ENCODE data around the gene TRA2A.

Gene TRA2A

DNA sequence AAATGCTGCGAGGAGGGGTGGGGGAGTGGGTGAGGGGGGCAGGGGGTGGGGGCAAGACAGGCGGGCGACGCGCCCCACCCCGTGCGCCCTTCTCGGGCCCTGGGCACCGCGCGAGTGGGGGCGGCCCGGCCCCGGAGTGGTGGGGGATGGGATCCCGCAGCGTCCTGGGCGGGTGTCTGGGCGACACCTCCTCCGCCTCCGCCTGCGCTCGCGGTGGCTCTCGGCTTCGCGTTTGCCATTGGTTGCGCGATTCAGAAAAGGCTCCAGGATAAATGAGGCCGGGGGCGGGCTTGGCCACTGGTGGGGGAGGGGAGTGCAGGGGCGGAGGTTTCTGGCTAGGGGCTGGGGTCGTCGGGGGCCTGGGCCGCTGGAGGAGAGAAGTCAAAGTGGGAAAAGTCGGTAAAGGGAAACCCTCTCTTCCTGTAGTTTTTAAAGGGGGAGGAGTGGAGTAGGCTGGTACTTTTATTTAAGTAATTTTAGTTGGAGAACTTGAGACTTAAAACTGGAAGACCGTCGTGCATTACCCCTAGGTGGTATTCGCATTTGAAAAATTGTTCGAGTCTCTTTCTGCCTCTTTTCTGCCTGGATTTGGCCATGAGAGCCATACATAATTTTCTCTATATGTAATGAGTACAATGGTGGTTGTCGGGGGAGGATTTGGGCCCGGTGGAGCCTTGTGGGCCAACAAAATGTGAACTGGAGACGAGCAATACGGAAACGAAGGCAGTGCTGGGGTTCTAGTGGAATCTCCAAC, 60.5 kb downstream of the TRA2A start:
- no peak for DNase-seq

DNA sequence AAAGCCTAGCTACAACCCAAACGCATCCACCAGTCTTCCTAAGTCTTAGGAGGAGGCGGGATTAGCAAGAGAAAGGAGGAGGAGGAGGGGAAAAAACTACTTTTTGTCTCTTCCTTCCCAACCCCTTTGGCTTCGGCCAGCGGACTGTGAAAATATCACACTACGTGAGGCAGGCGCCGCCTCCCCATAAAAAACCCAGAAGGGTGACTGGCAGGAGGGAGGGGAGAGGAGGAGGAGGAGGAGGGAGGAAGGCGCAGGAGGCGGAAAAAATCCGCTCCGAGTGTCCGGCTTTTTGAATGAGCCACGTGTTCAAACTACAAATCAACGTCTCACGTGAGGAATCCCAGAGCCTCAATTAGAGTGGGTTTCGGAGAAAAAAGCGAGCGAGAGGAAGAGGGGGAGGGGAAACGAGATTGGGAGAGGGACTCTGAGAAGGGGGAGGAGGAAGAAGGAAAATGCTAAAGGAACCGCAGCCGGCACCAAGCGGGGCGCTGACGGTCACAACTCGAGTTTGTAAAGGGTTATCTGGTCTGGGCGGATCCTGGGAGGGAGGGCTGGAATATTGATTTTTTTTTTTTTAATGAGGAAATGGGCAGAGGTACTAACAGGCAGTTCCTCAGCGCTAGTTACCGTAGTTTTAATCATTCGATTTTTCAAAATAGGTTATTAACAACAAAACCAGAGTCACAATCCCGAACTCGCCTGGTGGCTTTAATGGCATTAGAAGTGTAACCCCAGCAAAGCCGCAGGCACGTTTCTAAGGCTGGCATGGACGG, 61.3 kb downstream of the TRA2A start, which contains the start of gene IGF2BP3:
TSS of gene IGF2BP3 (minus strand) at position 162 of the 776 bp plus-strand sequence. CDS start 381 bp downstream, outside the sequence.
- DNase-seq, result no peak

DNA sequence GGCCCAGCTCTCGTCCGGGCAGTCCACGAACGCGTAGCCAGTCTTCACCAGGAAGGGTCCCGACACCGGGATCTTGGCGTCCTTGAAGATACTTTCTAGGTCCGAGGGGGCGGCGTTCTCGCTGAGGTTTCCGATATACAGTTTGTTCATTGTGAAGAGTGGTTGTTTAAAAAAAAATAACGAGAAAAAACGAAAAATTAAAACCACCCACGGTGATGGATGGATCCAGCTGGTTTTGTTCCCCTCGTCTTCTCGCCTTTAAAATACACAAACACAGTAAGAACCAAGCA, 61.9 kb downstream of the TRA2A start:
- no peak for DNase-seq

DNA sequence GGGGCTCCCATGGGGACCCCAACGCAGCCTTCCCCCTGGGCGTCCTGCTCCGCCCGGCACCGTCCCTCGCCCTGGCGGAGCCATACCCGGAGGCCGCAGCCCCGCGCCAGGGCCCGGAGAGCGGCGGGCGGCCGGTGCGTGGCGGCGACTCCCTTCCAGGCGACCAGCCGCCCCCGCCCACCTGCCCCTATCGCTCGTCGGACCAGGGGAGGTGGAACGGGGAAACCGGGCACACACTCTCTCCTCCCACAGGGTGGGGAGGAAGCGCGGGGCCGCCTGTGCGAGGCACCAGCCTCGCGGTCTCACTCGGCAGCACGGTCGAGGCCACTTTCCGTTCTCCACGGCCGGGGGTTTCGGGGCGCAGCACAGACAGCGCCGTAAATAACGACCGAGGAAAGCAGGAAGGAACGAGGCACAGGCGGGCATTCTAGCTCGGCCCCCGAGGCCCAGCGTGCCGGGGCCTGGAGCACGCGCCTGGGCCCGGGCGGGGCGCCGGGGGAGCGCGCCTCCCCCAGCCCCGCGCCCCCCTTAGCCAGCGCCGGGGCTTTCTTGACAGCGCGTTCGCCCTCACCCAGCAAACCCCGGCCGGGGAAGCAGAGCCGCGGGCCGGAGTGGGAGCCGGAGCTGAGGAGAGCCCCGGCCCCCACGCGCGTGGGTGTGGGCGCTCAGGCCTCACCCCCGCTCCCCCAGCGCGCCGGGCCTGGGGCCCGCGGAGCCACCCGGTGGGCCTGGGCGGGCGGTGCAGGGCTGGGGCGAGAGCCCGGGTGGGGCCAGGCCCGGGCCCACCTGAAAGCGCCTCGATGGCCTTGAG, 62.4 kb downstream of the TRA2A start:
- no peak for DNase-seq

DNA sequence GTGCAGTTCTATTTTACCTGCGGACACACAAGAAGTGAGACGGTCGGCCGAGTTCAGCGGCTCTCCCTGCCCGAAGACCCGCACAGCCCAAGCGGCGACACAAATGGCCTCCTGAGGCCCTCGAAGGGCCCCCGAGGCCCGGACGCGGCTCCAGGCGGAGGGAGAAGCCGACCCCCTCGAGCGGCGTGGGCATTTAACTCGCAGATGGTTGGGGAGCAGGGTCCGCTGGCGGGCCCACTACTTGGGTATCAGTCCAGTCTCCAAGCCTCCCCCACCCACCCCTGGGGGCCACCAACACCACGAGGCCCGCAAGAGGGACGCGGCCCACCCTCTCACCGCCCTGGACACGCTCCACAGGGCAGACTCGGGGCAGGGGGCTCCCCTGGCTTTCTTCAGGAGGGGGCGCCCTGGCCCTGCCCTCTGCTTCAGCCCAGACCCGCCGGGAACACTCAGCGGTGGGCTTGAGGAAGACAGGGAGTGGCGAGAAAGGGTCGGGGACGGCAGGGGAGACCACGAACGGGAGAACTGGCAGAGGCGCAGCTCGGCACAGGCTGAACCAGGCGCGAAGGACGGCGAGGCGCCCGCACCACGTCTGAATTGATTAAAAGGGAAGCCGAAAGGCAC, 63.1 kb downstream of the TRA2A start:
- DNase-seq, result no peak

DNA sequence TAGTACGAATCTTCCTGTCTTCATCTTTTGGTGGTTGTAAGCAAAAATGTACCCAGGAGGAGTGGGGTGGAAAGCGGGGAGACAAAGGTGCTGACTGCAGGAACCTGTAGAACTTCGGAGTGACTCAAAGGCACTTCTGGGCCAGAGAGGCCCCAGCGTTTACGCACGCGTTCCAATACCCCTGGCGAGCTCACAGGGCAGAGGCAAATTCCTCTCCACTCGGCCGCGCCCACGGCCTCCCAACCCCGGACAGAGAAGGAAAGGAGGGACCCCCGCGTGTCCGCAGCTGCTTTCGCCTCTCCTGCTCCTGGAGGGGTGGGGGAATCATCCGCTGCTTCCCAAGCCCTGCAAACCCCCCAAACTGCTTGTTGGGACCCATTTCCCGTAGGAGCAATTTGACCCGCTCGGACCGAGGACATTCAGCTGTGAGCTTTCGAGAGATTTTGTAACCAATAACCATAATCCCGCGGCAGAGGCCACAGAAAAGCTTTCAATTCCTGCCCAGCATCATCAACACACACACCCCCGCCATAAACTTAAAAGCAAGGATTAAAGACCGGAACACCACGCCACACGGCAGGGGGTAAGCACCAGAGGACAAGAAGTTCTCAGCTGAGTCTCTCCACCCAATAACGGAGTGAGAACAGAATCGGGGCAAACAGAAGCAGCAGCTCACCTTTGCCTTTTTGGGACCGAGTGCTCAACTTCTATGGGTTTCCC, 63.8 kb downstream of the TRA2A start:
- DNase-seq, result no peak

DNA sequence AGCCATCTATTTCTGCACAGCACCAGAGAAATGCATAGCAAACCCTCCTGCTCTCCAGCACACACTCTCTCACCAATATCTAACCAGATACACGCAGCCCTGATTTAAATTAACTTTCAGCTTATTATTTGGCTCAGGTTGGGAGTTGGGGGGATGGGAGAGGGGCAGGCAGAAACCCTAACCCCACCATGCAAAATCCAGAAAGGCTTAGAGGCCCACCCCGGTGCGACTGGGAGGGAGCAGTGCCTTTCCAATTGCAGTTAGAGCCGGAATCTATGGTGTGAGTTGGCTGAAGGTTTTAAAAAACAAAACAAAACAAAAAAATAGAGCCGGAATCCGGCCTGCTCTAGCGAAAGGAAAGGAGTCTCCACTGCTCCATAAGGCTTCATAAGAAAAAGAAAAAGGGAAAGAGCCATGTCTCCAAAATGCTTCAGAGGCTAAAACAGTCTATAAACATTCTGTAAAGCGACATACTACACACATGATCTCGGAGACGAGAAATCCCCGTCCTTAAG, 64.4 kb downstream of the TRA2A start:
- no peak for DNase-seq

DNA sequence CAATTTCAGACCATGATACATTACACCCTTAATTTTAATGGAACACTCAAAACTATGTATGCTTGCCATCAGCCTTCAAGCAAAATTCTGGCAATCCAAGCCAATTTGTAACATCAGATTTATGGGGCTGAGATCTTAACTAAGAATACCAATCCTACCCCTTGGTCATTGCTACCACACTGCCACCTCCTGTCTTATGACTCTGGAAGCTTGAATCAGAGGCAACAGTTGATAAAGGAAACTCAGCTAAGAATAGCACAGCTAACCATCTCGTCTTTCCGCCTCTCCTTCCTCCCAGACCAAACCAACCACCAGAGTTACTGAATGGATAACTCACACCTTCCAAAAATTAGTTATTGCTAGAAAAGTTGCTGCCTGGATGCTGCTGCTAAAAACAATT, 68.9 kb downstream of the TRA2A start:
- DNase-seq, result peak in 3 of 58 donors; percentile 8 to 32 (median 13)

DNA sequence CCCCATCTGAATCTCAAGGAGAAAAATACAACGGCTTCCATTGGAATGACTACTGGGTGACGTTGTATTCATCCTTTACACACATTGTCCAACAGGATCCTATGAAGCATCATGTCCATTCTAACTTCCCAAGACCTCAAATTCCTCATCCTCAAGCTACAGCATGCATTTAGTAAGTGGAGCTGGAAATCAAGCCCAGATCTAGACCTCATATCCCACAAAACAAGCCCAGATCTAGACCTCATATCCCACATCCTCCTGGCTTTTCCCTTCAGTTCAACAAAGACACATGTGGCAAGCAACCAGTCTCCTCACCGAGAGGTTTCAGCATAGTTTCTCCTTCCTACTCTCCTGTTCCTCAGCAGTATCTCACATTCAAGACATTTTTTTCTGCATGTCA, 73.7 kb downstream of the TRA2A start:
- DNase-seq, result no peak

DNA sequence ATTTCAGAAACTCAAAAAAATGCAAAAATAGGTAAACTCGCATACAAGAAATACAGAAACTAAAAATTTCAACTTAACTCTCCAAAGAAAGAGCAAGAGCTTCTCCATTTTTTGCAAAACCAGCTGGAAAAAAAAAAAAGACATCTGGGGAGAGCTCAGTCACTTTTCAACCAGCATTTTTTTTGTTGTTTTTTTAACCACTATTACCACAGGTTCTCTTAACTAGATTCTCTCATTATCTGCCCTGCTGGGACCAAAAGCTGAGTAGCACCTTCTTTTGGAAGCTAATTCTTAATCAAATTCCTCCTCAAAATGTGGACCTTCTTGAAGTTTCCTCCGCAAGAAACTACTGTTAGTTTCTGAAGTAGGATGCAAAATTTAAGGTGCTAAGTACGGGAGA, 75.7 kb downstream of the TRA2A start:
- DNase-seq, result no peak

DNA sequence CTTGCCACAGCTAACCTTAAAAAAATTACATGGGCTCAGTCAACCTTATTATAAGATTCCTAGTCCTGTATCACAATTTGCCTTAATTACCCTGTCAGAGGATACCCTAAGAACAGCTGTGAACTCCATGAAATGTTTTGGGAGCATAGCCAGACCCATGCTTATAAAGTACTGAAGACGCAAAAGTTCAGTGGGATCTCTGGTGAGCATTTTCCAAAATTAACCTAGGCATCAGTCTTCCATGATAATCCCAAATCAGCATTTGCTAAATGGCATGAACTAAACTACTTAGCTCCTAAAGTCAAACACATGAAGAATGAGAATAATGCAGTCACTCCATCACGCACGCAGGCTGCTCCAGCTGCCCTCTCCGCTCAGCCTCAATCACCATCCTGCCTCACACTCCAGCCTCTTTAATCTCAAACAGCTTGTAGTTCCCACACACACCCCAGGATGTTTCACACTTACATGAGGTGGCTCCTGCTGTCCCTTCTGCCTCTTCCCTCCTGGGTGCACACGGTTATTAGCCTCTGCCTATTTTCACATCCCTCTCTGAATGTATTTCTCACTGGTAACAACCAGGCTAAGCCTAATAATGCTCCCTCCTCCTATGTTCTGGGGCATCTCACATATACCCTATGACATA, 76.8 kb downstream of the TRA2A start:
- no peak for DNase-seq

Data from anterior cingulate cortex (tissue), 58 donors.